Endothelial cell (in vitro differentiated cells): ENCODE results near the gene LHFPL4. TPM values are rescaled to one million over a fixed set of nuclear protein-coding genes. Genes with fewer than 3 reads are reported as not detected.
A peak's percentile ranks its signal among the peaks of the same experiment; 100 is the strongest.

Experiments used
- DNase-seq: peaks from one replicate; pipeline ENCODE4 v3.0.0; 2021; ENCODE audit warnings: low spot score
- H3K27ac Mint-ChIP-seq: one replicate; pipeline ENCODE4 v1.8.0; 2021; ENCODE audit warnings: mixed read lengths, inconsistent platforms; ENCODE audit not compliant: unreplicated experiment
- H3K27me3 Mint-ChIP-seq: one replicate; pipeline ENCODE4 v1.8.0; 2021; ENCODE audit warnings: mild to moderate bottlenecking, moderate library complexity, mixed read lengths, inconsistent platforms; ENCODE audit not compliant: unreplicated experiment
- H3K36me3 Mint-ChIP-seq: one replicate; pipeline ENCODE4 v1.8.0; 2021; ENCODE audit warnings: mild to moderate bottlenecking, low read depth, mixed read lengths, inconsistent platforms; ENCODE audit not compliant: unreplicated experiment
- H3K4me1 Mint-ChIP-seq: one replicate; pipeline ENCODE4 v1.8.0; 2021; ENCODE audit warnings: mild to moderate bottlenecking, mixed read lengths, inconsistent platforms; ENCODE audit not compliant: unreplicated experiment
- H3K4me3 Mint-ChIP-seq: one replicate; pipeline ENCODE4 v1.8.0; 2021; ENCODE audit warnings: mild to moderate bottlenecking, mixed read lengths, inconsistent platforms; ENCODE audit not compliant: unreplicated experiment
- H3K9me3 Mint-ChIP-seq: one replicate; pipeline ENCODE4 v1.8.0; 2021; ENCODE audit warnings: mixed read lengths, inconsistent platforms; ENCODE audit not compliant: unreplicated experiment
- total RNA-seq: library from RNA; stranded (reverse); fragmentation: NEBNext Ultra II Directional; extraction: Animal tissue kit (Norgen Biotek cat#: 25700); gene quantifications from one replicate; pipeline ENCODE4 v1.2.1, GENCODE V29; 2021; ENCODE audit not compliant: unreplicated experiment
- TF ChIP-seq, protein P1 (sequence below): fragments of 200-600 bp; sonication (generic); IDR thresholded peaks from one replicate; pipeline ENCODE4 v1.5.0; 2021; ENCODE audit warnings: antibody characterized with exemption; ENCODE audit not compliant: unreplicated experiment

The LHFPL4 gene
- total RNA-seq, 1 donor from 2014 or later = 0.08 TPM

GRCh38 chr3:9553948-9554513, 409 bp upstream of the LHFPL4 start:
- Mint-ChIP-seq H3K4me1 (peaks cover 5% of the 10 kb centered on the region), H3K27ac (no peak overlapping the region), H3K9me3 (no peaks in the 10 kb centered on the region), H3K36me3 (peaks cover 5% of the 10 kb centered on the region), H3K4me3 (no peak overlapping the region), H3K27me3 (peaks cover 15% of the 10 kb centered on the region)
- TF ChIP-seq, protein P1, sequence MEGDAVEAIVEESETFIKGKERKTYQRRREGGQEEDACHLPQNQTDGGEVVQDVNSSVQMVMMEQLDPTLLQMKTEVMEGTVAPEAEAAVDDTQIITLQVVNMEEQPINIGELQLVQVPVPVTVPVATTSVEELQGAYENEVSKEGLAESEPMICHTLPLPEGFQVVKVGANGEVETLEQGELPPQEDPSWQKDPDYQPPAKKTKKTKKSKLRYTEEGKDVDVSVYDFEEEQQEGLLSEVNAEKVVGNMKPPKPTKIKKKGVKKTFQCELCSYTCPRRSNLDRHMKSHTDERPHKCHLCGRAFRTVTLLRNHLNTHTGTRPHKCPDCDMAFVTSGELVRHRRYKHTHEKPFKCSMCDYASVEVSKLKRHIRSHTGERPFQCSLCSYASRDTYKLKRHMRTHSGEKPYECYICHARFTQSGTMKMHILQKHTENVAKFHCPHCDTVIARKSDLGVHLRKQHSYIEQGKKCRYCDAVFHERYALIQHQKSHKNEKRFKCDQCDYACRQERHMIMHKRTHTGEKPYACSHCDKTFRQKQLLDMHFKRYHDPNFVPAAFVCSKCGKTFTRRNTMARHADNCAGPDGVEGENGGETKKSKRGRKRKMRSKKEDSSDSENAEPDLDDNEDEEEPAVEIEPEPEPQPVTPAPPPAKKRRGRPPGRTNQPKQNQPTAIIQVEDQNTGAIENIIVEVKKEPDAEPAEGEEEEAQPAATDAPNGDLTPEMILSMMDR = no peak
- DNase-seq = no peak

GRCh38 chr3:9552252-9552999, 1.2 kb downstream of the LHFPL4 start:
- peaks cover 4% of the 10 kb centered on the region for H3K36me3 Mint-ChIP-seq
- H3K27ac Mint-ChIP-seq = no peak overlapping the region
- no peaks in the 10 kb centered on the region for H3K9me3 Mint-ChIP-seq
- TF ChIP-seq, protein P1 = no peak
- peaks cover 13% of the 10 kb centered on the region for H3K27me3 Mint-ChIP-seq
- DNase-seq = peak; percentile 77
- peak overlapping the region; percentile 67 for H3K4me3 Mint-ChIP-seq
- H3K4me1 Mint-ChIP-seq = peaks cover 5% of the 10 kb centered on the region

GRCh38 chr3:9550999-9551398, 2.6 kb downstream of the LHFPL4 start:
- Mint-ChIP-seq H3K4me1 (peaks cover 5% of the 10 kb centered on the region), H3K4me3 (no peak overlapping the region), H3K9me3 (no peaks in the 10 kb centered on the region), H3K36me3 (peaks cover 4% of the 10 kb centered on the region), H3K27ac (no peak overlapping the region), H3K27me3 (peaks cover 14% of the 10 kb centered on the region)
- no peak for DNase-seq
- TF ChIP-seq, protein P1 = no peak

- Mint-ChIP-seq H3K27me3 (peaks cover 14% of the 10 kb centered on the region), H3K9me3 (no peaks in the 10 kb centered on the region), H3K27ac (no peak overlapping the region), H3K36me3 (peaks cover 4% of the 10 kb centered on the region), H3K4me1 (peaks cover 5% of the 10 kb centered on the region), H3K4me3 (no peak overlapping the region)
- TF ChIP-seq, protein P1 = no peak
- DNase-seq = no peak
Observed at GRCh38 chr3:9549600-9549999, 4.0 kb downstream of the LHFPL4 start.

DNA sequence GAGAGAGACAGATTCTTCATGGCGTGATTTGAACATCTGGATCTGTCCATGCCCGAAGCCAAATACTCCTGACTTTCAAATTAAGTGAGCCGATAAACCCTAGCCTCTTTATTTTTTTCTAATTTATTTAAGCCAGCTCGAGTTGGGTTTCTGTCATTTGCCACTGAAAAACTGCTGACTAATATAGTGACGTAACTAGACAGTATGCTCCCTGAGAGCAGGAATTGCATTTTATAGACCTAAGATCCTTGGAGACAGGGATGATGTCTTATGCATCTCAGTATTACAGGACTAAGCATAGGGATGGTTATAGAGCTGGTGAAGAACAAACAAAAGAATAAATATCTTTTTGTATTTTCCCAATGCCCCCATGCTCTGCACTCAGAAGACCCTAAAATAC, 4.6 kb downstream of the LHFPL4 start:
- TF ChIP-seq, protein P1 = no peak
- peaks cover 12% of the 10 kb centered on the region for H3K27me3 Mint-ChIP-seq
- H3K27ac Mint-ChIP-seq = no peak overlapping the region
- DNase-seq = no peak
- H3K9me3 Mint-ChIP-seq = no peaks in the 10 kb centered on the region
- H3K36me3 Mint-ChIP-seq = peaks cover 4% of the 10 kb centered on the region
- H3K4me1 Mint-ChIP-seq = peaks cover 5% of the 10 kb centered on the region
- H3K4me3 Mint-ChIP-seq = no peak overlapping the region
